ENCODE results near the gene PCDHGA3.

Gene PCDHGA3

DNA sequence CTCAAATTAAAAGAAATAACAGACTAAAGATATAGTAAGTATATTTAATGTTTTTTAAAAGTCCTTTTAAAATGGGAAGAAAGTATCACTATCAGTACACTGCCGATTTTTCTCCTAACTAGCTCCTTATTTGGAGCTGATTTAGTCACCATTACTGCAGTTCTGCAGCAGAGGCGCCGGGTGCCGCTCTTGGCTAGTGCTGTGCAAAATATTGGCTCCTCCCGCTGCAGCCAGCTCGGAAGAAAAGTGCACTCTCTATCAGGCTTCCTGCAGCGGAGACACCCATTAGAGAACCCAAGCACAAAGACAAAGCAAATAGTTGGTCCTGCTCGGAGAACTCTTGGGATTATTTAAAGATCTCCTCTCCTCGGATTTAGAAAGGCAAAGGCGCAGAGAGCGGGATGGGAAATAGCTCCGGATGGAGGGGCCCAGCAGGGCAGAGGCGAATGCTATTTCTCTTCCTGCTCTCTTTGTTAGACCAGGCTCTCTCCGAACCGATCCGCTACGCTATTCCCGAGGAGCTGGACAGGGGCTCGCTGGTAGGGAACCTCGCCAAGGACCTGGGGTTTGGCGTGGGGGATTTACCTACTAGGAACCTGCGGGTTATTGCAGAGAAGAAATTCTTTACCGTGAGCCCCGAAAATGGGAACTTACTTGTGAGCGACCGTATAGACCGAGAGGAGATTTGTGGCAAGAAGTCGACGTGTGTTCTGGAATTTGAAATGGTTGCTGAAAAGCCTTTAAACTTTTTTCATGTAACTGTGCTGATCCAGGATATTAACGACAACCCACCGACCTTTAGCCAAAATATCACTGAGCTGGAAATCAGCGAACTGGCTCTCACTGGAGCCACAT, 26.6 kb downstream of the PCDHGA3 start, which contains the start of gene PCDHGB3:
TSS of gene PCDHGB3 (plus strand) at position 249 of the 855 bp plus-strand sequence. CDS start at position 402, 153 bp downstream.
- Histone ChIP-seq H4K20me1 (ENCODE audit: insufficient read depth, low read length) (no peaks in the 10 kb centered on the region), H3K9me3 (ENCODE audit: insufficient read depth, low read length, severe bottlenecking) (no peaks in the 10 kb centered on the region), H3K9ac (ENCODE audit: low read depth, low read length) (no peak within 1 kb of the TSS), H3K36me3 (ENCODE audit: insufficient read depth, low read length) (no peaks in the 10 kb centered on the region), H3K4me3 (ENCODE audit: low read depth in 1 of 2, low read length in 2 of 2) (no peak within 1 kb of the TSS), H3K79me2 (ENCODE audit: insufficient read depth, low read length) (no peaks in the 10 kb centered on the region), H2AFZ (ENCODE audit: low read depth, low read length) (no peak within 1 kb of the TSS), H3K4me1 (ENCODE audit: insufficient read depth, low read length) (no peaks in the 10 kb centered on the region), H3K27ac (ENCODE audit: low read length) (no peak within 1 kb of the TSS), H3K4me2 (ENCODE audit: insufficient read depth, low read length) (no peak within 1 kb of the TSS), H3K27me3 (ENCODE audit: insufficient read depth, low read length, poor library complexity) (peaks cover 4% of the 10 kb centered on the region)
- ATAC-seq (ENCODE audit: insufficient read depth, low read depth) (no peak), DNase-seq (no peak)
- TF ChIP-seq EZH2 (IDR thresholded peaks at IDR 0.05; ENCODE audit: borderline replicate concordance, low read depth, low read length, severe bottlenecking): no peak
- TF ChIP-seq, protein P1, sequence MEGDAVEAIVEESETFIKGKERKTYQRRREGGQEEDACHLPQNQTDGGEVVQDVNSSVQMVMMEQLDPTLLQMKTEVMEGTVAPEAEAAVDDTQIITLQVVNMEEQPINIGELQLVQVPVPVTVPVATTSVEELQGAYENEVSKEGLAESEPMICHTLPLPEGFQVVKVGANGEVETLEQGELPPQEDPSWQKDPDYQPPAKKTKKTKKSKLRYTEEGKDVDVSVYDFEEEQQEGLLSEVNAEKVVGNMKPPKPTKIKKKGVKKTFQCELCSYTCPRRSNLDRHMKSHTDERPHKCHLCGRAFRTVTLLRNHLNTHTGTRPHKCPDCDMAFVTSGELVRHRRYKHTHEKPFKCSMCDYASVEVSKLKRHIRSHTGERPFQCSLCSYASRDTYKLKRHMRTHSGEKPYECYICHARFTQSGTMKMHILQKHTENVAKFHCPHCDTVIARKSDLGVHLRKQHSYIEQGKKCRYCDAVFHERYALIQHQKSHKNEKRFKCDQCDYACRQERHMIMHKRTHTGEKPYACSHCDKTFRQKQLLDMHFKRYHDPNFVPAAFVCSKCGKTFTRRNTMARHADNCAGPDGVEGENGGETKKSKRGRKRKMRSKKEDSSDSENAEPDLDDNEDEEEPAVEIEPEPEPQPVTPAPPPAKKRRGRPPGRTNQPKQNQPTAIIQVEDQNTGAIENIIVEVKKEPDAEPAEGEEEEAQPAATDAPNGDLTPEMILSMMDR (IDR thresholded peaks at IDR 0.05; ENCODE audit: borderline replicate concordance, extremely low read depth, low read length, poor library complexity, severe bottlenecking): no peak

GRCh38 chr5:141371572-141372475, 28.2 kb downstream of the PCDHGA3 start:
- no peaks in the 10 kb centered on the region for H4K20me1 ChIP-seq (ENCODE audit: insufficient read depth, low read length)
- no peak overlapping the region for H2AFZ ChIP-seq (ENCODE audit: low read depth, low read length)
- no peak overlapping the region for H3K4me2 ChIP-seq (ENCODE audit: insufficient read depth, low read length)
- H3K36me3 ChIP-seq (ENCODE audit: insufficient read depth, low read length): no peaks in the 10 kb centered on the region
- no peak for TF ChIP-seq EZH2 (IDR thresholded peaks at IDR 0.05; ENCODE audit: borderline replicate concordance, low read depth, low read length, severe bottlenecking)
- TF ChIP-seq, protein P1 (IDR thresholded peaks at IDR 0.05; ENCODE audit: borderline replicate concordance, extremely low read depth, low read length, poor library complexity, severe bottlenecking): no peak
- H3K27ac ChIP-seq (ENCODE audit: low read length): no peak overlapping the region
- peaks cover 4% of the 10 kb centered on the region for H3K27me3 ChIP-seq (ENCODE audit: insufficient read depth, low read length, poor library complexity)
- no peak overlapping the region for H3K9ac ChIP-seq (ENCODE audit: low read depth, low read length)
- H3K4me1 ChIP-seq (ENCODE audit: insufficient read depth, low read length): no peaks in the 10 kb centered on the region
- ATAC-seq (ENCODE audit: insufficient read depth, low read depth) (no peak), DNase-seq (no peak)
- no peaks in the 10 kb centered on the region for H3K79me2 ChIP-seq (ENCODE audit: insufficient read depth, low read length)
- no peaks in the 10 kb centered on the region for H3K9me3 ChIP-seq (ENCODE audit: insufficient read depth, low read length, severe bottlenecking)
- no peak overlapping the region for H3K4me3 ChIP-seq (ENCODE audit: low read depth in 1 of 2, low read length in 2 of 2)

DNA sequence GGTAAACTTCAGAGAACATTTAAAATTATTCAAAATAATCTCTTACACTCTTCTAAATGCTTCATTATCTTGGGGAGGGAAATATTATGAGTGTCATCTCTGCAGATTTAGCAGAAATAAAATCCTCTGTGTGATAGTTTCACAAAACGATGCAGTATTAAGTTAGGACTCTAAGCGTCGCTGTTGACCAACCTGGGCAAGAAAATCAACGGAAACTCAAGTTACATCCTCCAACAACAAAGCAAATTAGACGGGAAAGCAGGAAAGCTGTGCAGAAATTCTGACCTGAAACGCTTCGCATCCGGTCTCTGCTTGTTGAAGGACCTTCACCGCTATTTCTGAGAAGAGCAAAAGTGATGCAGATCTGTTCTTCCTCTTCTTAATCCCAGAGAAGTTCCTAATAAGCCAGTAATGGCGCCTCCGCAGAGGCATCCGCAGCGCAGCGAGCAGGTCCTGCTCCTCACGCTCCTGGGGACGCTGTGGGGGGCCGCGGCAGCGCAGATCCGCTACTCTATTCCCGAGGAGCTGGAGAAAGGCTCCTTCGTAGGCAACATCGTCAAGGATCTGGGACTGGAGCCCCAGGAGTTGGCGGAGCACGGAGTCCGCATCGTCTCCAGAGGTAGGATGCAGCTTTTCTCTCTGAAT, 30.2 kb downstream of the PCDHGA3 start, which contains the start of gene PCDHGA6:
TSS of gene PCDHGA6 (plus strand) at position 219 of the 645 bp plus-strand sequence. CDS start at position 412, 193 bp downstream.
- Histone ChIP-seq H3K79me2 (ENCODE audit: insufficient read depth, low read length) (no peaks in the 10 kb centered on the region), H3K4me2 (ENCODE audit: insufficient read depth, low read length) (no peak within 1 kb of the TSS), H3K4me1 (ENCODE audit: insufficient read depth, low read length) (no peaks in the 10 kb centered on the region), H4K20me1 (ENCODE audit: insufficient read depth, low read length) (no peaks in the 10 kb centered on the region), H3K4me3 (ENCODE audit: low read depth in 1 of 2, low read length in 2 of 2) (no peak within 1 kb of the TSS), H3K27me3 (ENCODE audit: insufficient read depth, low read length, poor library complexity) (peaks cover 4% of the 10 kb centered on the region), H2AFZ (ENCODE audit: low read depth, low read length) (no peak within 1 kb of the TSS), H3K9ac (ENCODE audit: low read depth, low read length) (no peak within 1 kb of the TSS), H3K27ac (ENCODE audit: low read length) (no peak within 1 kb of the TSS), H3K36me3 (ENCODE audit: insufficient read depth, low read length) (no peaks in the 10 kb centered on the region), H3K9me3 (ENCODE audit: insufficient read depth, low read length, severe bottlenecking) (no peaks in the 10 kb centered on the region)
- no peak for ATAC-seq (ENCODE audit: insufficient read depth, low read depth)
- DNase-seq: no peak
- TF ChIP-seq EZH2 (IDR thresholded peaks at IDR 0.05; ENCODE audit: borderline replicate concordance, low read depth, low read length, severe bottlenecking): no peak
- TF ChIP-seq, protein P1 (IDR thresholded peaks at IDR 0.05; ENCODE audit: borderline replicate concordance, extremely low read depth, low read length, poor library complexity, severe bottlenecking): no peak
